Liver (tissue), 9 donors: ENCODE results near the gene CATSPERB. TPM values are rescaled to one million over a fixed set of nuclear protein-coding genes. Genes with fewer than 3 reads are reported as not detected.

Experiments used
- DNase-seq: peaks from one replicate; pipeline ENCODE4 v3.0.0-alpha.2; 2017; ENCODE audit warnings: low spot score
- H3K27ac ChIP-seq, 2 donors: one replicate each; pipeline ENCODE4 v1.7.0; 2013; ENCODE audit warnings: inconsistent platforms in 2 of 2, low read length in 2 of 2, control low read depth in 1 of 2, low read depth in 1 of 2, mild to moderate bottlenecking in 1 of 2
- H3K27me3 ChIP-seq, 4 donors: one replicate each; pipeline versions ENCODE4 v1.6.1 to v1.7.0; 2013; ENCODE audit warnings: low read length in 3 of 4, inconsistent platforms in 1 of 4, mild to moderate bottlenecking in 1 of 4, moderate library complexity in 1 of 4; ENCODE audit not compliant: control insufficient read depth in 4 of 4, insufficient read depth in 4 of 4
- H3K36me3 ChIP-seq, 4 donors: one replicate each; pipeline versions ENCODE4 v1.6.1 to v1.7.0; 2013; ENCODE audit warnings: low read length in 3 of 4, mild to moderate bottlenecking in 3 of 4, low read depth in 1 of 4, moderate library complexity in 1 of 4; ENCODE audit not compliant: control insufficient read depth in 4 of 4, insufficient read depth in 3 of 4
- H3K4me1 ChIP-seq, 4 donors: one replicate each; pipeline versions ENCODE4 v1.6.1 to v1.7.0; 2013; ENCODE audit warnings: low read length in 3 of 4, mild to moderate bottlenecking in 3 of 4, moderate library complexity in 1 of 4; ENCODE audit not compliant: control insufficient read depth in 4 of 4, insufficient read depth in 4 of 4
- H3K4me3 ChIP-seq, 3 donors: one replicate each; pipeline versions ENCODE4 v1.6.1 to v1.7.0; 2013; ENCODE audit warnings: low read length in 3 of 3, control low read depth in 1 of 3, low read depth in 1 of 3, mild to moderate bottlenecking in 1 of 3
- H3K9ac ChIP-seq, 2 donors: one replicate each; pipeline ENCODE4 v1.7.0; 2013; ENCODE audit warnings: low read length in 2 of 2, mild to moderate bottlenecking in 2 of 2, moderate library complexity in 2 of 2, control low read depth in 1 of 2, low read depth in 1 of 2
- H3K9me3 ChIP-seq, 4 donors: one replicate each; pipeline versions ENCODE4 v1.6.1 to v1.7.0; 2013; ENCODE audit warnings: low read length in 3 of 4; ENCODE audit not compliant: control insufficient read depth in 4 of 4
- CTCF ChIP-seq: fragments of 150-350 bp; IDR thresholded peaks from 2 replicates; pipeline ENCODE4 v1.5.1; 2017; ENCODE audit warnings: improper control_type of control experiment, low read depth, low read length; ENCODE audit not compliant: missing input control
- EGR1 ChIP-seq, 2 donors: IDR thresholded peaks; 2 replicates each; pipeline ENCODE4 v1.6.1; 2016 to 2018; ENCODE audit warnings: antibody characterized with exemption in 2 of 2, low read depth in 2 of 2
- FOXA1 ChIP-seq: IDR thresholded peaks from 2 replicates; pipeline ENCODE4 v1.6.1; 2016; ENCODE audit warnings: antibody characterized with exemption
- HNF4A ChIP-seq, 2 donors: conservative IDR thresholded peaks; 2 replicates each; pipeline ENCODE4 v1.6.1; 2016; ENCODE audit warnings: antibody characterized with exemption in 2 of 2, mild to moderate bottlenecking in 2 of 2
- HNF4G ChIP-seq: IDR thresholded peaks from 2 replicates; pipeline ENCODE4 v1.6.1; 2016; ENCODE audit warnings: antibody characterized with exemption
- JUND ChIP-seq, 2 donors: IDR thresholded peaks; 2 replicates each; pipeline ENCODE4 v1.6.1; 2016; ENCODE audit warnings: antibody characterized with exemption in 2 of 2
- NR2F2 ChIP-seq: IDR thresholded peaks from 2 replicates; pipeline ENCODE4 v1.6.1; 2016; ENCODE audit warnings: antibody characterized with exemption
- RAD21 ChIP-seq, 2 donors: IDR thresholded peaks; 2 replicates each; pipeline ENCODE4 v1.6.1; 2016; ENCODE audit warnings: antibody characterized with exemption in 2 of 2, mild to moderate bottlenecking in 2 of 2
- RXRA ChIP-seq, 2 donors: IDR thresholded peaks; 2 replicates each; pipeline ENCODE4 v1.6.1; 2017 to 2018; ENCODE audit warnings: antibody characterized with exemption in 2 of 2, mild to moderate bottlenecking in 1 of 2
- SP1 ChIP-seq: IDR thresholded peaks from 2 replicates; pipeline ENCODE4 v1.6.1; 2018; ENCODE audit warnings: antibody characterized with exemption, mild to moderate bottlenecking
- YY1 ChIP-seq: IDR thresholded peaks from 2 replicates; pipeline ENCODE4 v1.6.1; 2016; ENCODE audit warnings: antibody characterized with exemption, mild to moderate bottlenecking
- ZBTB33 ChIP-seq: IDR thresholded peaks from 2 replicates; pipeline ENCODE4 v1.6.1; 2016; ENCODE audit warnings: antibody characterized with exemption
- polyA plus RNA-seq, 2 donors: library from polyadenylated mRNA; stranded (reverse) in 1 of 2; unstranded in 1 of 2; fragments of 200-250 nt in 1 of 2; fragments of >200 nt in 1 of 2; fragmentation: Nextera tagmentation in 1 of 2; extraction: Ambion mirVana in 1 of 2; gene quantifications; one replicate each; pipeline versions ENCODE4 v1.2.1 to v1.2.3, GENCODE V29; 2013 to 2015
- total RNA-seq, 2 donors: library from RNA; depleted of rRNA; stranded (reverse); fragments of >200 nt; gene quantifications; one replicate each; pipeline ENCODE4 v1.2.3, GENCODE V29; 2014
- TF ChIP-seq, protein P1 (sequence below): IDR thresholded peaks from 2 replicates; pipeline ENCODE4 v1.6.1; 2016; ENCODE audit warnings: antibody characterized with exemption
- TF ChIP-seq, protein P2 (sequence below): IDR thresholded peaks from 2 replicates; pipeline ENCODE4 v1.6.1; 2016; ENCODE audit warnings: antibody characterized with exemption, mild to moderate bottlenecking
- donor health status: healthy.
- donor health status: healthy.
- donor health status: healthy.
- donor health status: healthy.
- donor health status: healthy.

The CATSPERB gene
- total and polyA plus RNA-seq, 4 donors, result 0.01 to 0.59 (median 0.07) TPM; not detected in 1

DNA sequence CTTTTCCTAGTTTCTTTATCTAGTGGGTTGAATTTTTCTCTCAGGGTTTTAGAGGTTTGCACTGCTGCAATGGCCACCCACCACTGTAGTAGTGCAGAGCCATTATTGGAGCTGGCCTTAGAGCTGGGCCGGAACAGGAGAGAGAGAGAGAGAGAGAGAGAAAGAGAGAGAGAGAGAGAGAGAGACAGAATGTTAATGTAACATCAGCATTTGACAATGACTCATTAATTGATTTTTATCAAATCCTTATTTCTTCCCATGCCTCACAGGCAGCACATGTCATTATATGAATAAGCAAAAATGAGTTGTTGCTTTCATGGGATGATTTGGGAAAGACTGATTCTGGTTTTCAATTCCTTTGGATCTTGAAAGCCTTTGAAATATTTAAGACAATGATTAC lies 145.5 kb downstream of the CATSPERB start (continued):
- TF ChIP-seq ZBTB33 (no peak), HNF4A (conservative IDR thresholded peaks at IDR 0.05) (no peak), CTCF (no peak), HNF4G (no peak)

DNA sequence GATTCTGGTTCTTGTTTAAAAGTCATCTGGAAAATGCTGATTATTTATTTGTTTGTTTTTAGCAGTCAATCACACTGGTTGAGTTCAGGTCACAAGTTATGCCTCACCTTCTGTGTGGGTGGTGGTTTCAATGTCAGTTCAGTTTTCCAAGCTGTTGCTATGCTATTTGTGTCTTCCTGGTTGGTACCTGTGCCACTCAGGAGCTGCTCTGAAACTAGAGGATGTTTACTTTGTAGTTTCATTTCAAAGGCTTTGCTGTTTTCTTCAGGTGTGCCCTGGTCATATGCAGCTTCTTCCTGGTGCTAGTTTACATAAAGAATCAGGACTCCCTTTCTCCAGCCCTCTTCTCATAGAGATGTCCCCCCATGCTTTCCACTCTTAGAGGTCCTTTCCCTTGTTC lies 146.0 kb downstream of the CATSPERB start:
- Histone ChIP-seq H3K9me3 (peaks cover 0 to 2% (median 0%) of the 10 kb centered on the region in 4 donors), H3K27ac (no peak overlapping the region), H3K4me3 (no peak overlapping the region), H3K9ac (no peak overlapping the region), H3K4me1 (no peaks in the 10 kb centered on the region), H3K36me3 (no peaks in the 10 kb centered on the region), H3K27me3 (no peaks in the 10 kb centered on the region)
- DNase-seq, result no peak
- TF ChIP-seq, protein P1, sequence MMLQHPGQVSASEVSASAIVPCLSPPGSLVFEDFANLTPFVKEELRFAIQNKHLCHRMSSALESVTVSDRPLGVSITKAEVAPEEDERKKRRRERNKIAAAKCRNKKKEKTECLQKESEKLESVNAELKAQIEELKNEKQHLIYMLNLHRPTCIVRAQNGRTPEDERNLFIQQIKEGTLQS, result no peak
- TF ChIP-seq CTCF (no peak), NR2F2 (no peak), SP1 (no peak), JUND (IDR thresholded peaks at IDR 0.05) (no peak), HNF4A (conservative IDR thresholded peaks at IDR 0.05) (no peak), EGR1 (IDR thresholded peaks at IDR 0.05; ENCODE audit: low read depth in 2 of 2) (no peak), YY1 (no peak), RXRA (IDR thresholded peaks at IDR 0.05) (no peak), FOXA1 (no peak), RAD21 (IDR thresholded peaks at IDR 0.05) (no peak)
- TF ChIP-seq, protein P2, sequence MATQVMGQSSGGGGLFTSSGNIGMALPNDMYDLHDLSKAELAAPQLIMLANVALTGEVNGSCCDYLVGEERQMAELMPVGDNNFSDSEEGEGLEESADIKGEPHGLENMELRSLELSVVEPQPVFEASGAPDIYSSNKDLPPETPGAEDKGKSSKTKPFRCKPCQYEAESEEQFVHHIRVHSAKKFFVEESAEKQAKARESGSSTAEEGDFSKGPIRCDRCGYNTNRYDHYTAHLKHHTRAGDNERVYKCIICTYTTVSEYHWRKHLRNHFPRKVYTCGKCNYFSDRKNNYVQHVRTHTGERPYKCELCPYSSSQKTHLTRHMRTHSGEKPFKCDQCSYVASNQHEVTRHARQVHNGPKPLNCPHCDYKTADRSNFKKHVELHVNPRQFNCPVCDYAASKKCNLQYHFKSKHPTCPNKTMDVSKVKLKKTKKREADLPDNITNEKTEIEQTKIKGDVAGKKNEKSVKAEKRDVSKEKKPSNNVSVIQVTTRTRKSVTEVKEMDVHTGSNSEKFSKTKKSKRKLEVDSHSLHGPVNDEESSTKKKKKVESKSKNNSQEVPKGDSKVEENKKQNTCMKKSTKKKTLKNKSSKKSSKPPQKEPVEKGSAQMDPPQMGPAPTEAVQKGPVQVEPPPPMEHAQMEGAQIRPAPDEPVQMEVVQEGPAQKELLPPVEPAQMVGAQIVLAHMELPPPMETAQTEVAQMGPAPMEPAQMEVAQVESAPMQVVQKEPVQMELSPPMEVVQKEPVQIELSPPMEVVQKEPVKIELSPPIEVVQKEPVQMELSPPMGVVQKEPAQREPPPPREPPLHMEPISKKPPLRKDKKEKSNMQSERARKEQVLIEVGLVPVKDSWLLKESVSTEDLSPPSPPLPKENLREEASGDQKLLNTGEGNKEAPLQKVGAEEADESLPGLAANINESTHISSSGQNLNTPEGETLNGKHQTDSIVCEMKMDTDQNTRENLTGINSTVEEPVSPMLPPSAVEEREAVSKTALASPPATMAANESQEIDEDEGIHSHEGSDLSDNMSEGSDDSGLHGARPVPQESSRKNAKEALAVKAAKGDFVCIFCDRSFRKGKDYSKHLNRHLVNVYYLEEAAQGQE, result no peak
